OCI-LY1 (cell line): ENCODE results near the gene PDE4D.

Source experiments
- H2AFZ ChIP-seq: fragments of 200-600 bp; sonication (generic), shearing (Covaris generic); 2 replicates; pipeline ENCODE4 v1.6.0; 2014; ENCODE audit warnings: antibody characterized with exemption, mild to moderate bottlenecking, low read length
- H3F3A ChIP-seq: fragments of 200-600 bp; sonication (generic), shearing (Covaris generic); 2 replicates; pipeline ENCODE4 v1.6.0; 2014; ENCODE audit warnings: mild to moderate bottlenecking, antibody characterized with exemption, low read length, moderate library complexity; ENCODE audit not compliant: insufficient read depth
- H3K27ac ChIP-seq: fragments of 200-600 bp; sonication (generic); 2 replicates; pipeline ENCODE4 v1.5.1; 2014; ENCODE audit warnings: low read length, mixed run types, mild to moderate bottlenecking, low read depth; ENCODE audit not compliant: poor library complexity, severe bottlenecking
- H3K27me3 ChIP-seq: fragments of 200-600 bp; sonication (generic); 2 replicates; pipeline ENCODE4 v1.6.0; 2014; ENCODE audit warnings: antibody characterized with exemption, mild to moderate bottlenecking, low read length, moderate library complexity; ENCODE audit not compliant: insufficient read depth
- H3K36me3 ChIP-seq: fragments of 200-600 bp; sonication (generic); 2 replicates; pipeline ENCODE4 v1.6.1; 2014; ENCODE audit warnings: mild to moderate bottlenecking, antibody characterized with exemption, low read length, moderate library complexity, mixed read lengths; ENCODE audit not compliant: insufficient read depth
- H3K4me1 ChIP-seq: fragments of 200-600 bp; sonication (generic); 2 replicates; pipeline ENCODE4 v1.5.1; 2014; ENCODE audit warnings: mild to moderate bottlenecking, low read length, moderate library complexity; ENCODE audit not compliant: insufficient read depth, severe bottlenecking
- H3K4me2 ChIP-seq: fragments of 200-600 bp; sonication (generic), shearing (Covaris generic); 2 replicates; pipeline ENCODE4 v1.6.1; 2014; ENCODE audit warnings: low read length
- H3K4me3 ChIP-seq: fragments of 200-600 bp; sonication (generic); 2 replicates; pipeline ENCODE4 v1.5.1; 2014; ENCODE audit warnings: low read length, low read depth, mild to moderate bottlenecking, mixed read lengths; ENCODE audit not compliant: poor library complexity, severe bottlenecking
- H3K79me2 ChIP-seq: fragments of 200-600 bp; shearing (Covaris generic); 2 replicates; pipeline ENCODE4 v1.6.1; 2016; ENCODE audit warnings: mixed run types, low read length, mixed read lengths; ENCODE audit not compliant: insufficient read depth
- H3K9ac ChIP-seq: fragments of 200-600 bp; sonication (generic), shearing (Covaris generic); 2 replicates; pipeline ENCODE4 v1.6.1; 2014; ENCODE audit warnings: mild to moderate bottlenecking, low read length, mixed read lengths
- H3K9me2 ChIP-seq: fragments of 200-600 bp; sonication (generic), shearing (Covaris generic); 2 replicates; pipeline ENCODE4 v1.6.1; 2014; ENCODE audit warnings: low read depth, mild to moderate bottlenecking, low read length, mixed read lengths
- H3K9me3 ChIP-seq: fragments of 200-600 bp; shearing (Covaris generic); 2 replicates; pipeline ENCODE4 v1.6.1; 2014; ENCODE audit warnings: low read length, mixed read lengths
- H4K20me1 ChIP-seq: fragments of 200-600 bp; sonication (generic), shearing (Covaris generic); 2 replicates; pipeline ENCODE4 v1.6.0; 2016; ENCODE audit warnings: mild to moderate bottlenecking, low read length; ENCODE audit not compliant: insufficient read depth
- EZH2 ChIP-seq: fragments of 200-600 bp; sonication (generic), shearing (Covaris generic); IDR thresholded peaks from 2 replicates; pipeline ENCODE4 v1.8.0; 2017; ENCODE audit warnings: borderline replicate concordance, mixed run types, mild to moderate bottlenecking, antibody characterized with exemption, low read length, moderate library complexity, mixed read lengths
- TF ChIP-seq, protein P1 (sequence below): fragments of 200-600 bp; sonication (generic), shearing (Covaris generic); IDR thresholded peaks from 2 replicates; pipeline ENCODE4 v1.5.1; 2017; ENCODE audit warnings: mild to moderate bottlenecking, antibody characterized with exemption, low read length, moderate library complexity, mixed read lengths

Gene PDE4D

DNA sequence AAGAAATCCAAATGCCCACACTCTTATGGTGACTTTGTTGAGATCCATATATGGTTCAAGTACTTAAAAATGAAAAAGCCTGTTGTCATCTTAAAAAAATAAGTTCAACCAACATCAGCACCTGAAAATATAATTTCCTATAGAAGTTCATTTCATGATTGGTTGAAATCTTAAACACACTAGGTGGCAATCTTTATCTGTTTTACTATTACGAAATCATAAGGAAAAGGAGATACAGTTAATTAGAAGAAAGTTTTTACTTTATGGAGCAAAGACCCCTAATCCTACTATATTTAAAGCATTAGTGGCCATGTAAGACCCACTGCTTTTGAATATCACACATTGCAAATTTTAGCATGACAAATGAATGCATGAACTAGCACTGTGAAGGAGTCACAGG, 694.7 kb downstream of the PDE4D start:
- no peaks in the 10 kb centered on the region for H3K9me3 ChIP-seq

DNA sequence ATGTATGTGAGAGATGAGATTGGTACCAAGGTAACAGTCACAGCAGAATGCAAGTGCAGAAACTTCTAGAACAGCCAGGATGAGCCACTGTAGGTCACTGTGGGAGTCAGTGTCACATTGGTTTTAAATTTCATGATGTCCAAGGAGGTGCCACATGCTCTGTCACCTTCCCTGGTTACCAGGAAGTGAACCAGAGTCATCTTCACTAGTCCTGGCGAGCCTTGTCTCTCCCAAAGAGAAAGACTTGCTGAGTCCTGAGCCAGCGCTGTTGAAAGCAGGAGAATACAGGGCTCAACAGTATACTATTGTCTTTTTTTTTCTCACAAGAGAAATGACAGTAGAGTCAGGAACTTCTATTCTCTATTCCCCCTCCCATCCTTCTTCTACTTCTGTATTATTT, 695.2 kb downstream of the PDE4D start:
- H3K27ac ChIP-seq = no peak overlapping the region
- H2AFZ ChIP-seq = no peak overlapping the region
- H3K36me3 ChIP-seq = no peaks in the 10 kb centered on the region
- H3K9ac ChIP-seq = no peak overlapping the region
- no peaks in the 10 kb centered on the region for H4K20me1 ChIP-seq
- no peak overlapping the region for H3K4me3 ChIP-seq
- TF ChIP-seq, protein P1, sequence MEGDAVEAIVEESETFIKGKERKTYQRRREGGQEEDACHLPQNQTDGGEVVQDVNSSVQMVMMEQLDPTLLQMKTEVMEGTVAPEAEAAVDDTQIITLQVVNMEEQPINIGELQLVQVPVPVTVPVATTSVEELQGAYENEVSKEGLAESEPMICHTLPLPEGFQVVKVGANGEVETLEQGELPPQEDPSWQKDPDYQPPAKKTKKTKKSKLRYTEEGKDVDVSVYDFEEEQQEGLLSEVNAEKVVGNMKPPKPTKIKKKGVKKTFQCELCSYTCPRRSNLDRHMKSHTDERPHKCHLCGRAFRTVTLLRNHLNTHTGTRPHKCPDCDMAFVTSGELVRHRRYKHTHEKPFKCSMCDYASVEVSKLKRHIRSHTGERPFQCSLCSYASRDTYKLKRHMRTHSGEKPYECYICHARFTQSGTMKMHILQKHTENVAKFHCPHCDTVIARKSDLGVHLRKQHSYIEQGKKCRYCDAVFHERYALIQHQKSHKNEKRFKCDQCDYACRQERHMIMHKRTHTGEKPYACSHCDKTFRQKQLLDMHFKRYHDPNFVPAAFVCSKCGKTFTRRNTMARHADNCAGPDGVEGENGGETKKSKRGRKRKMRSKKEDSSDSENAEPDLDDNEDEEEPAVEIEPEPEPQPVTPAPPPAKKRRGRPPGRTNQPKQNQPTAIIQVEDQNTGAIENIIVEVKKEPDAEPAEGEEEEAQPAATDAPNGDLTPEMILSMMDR = no peak
- no peak for TF ChIP-seq EZH2
- H3F3A ChIP-seq = no peaks in the 10 kb centered on the region
- no peaks in the 10 kb centered on the region for H3K79me2 ChIP-seq
- no peak overlapping the region for H3K4me2 ChIP-seq
- no peaks in the 10 kb centered on the region for H3K9me3 ChIP-seq
- no peaks in the 10 kb centered on the region for H3K9me2 ChIP-seq
- H3K27me3 ChIP-seq = no peaks in the 10 kb centered on the region
- H3K4me1 ChIP-seq = no peaks in the 10 kb centered on the region

More for the DNA sequence above, 694.7 kb downstream of the PDE4D start:
- H2AFZ ChIP-seq = no peak overlapping the region
- no peaks in the 10 kb centered on the region for H4K20me1 ChIP-seq
- H3K27ac ChIP-seq = no peak overlapping the region
- H3F3A ChIP-seq = no peaks in the 10 kb centered on the region
- H3K9ac ChIP-seq = no peak overlapping the region
- no peaks in the 10 kb centered on the region for H3K79me2 ChIP-seq
- no peaks in the 10 kb centered on the region for H3K27me3 ChIP-seq
- no peaks in the 10 kb centered on the region for H3K9me2 ChIP-seq
- H3K36me3 ChIP-seq = no peaks in the 10 kb centered on the region
- H3K4me1 ChIP-seq = no peaks in the 10 kb centered on the region
- H3K4me3 ChIP-seq = no peak overlapping the region
- H3K4me2 ChIP-seq = no peak overlapping the region
- TF ChIP-seq, protein P1 = no peak
- TF ChIP-seq EZH2 = no peak

DNA sequence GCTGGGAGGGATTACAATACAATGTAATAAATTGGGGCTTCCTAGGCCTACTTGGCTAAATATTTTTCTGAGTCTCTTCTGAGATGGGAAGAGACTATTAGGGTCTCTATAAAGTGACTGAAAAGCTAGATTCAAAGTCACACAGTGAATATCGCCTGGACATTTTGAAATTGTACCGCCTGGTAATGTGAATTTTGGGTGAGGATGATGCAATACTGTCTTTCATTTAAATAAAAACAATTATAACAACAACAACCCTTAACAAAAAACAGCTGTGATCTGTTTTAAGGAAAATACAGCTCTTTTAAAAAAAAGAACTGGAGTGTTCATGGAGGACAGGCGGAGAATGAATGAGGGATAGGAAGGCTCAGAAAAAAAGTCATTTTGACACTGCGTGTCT, 695.6 kb downstream of the PDE4D start:
- no peaks in the 10 kb centered on the region for H4K20me1 ChIP-seq
- H3K4me1 ChIP-seq = no peaks in the 10 kb centered on the region
- H3K4me2 ChIP-seq = no peak overlapping the region
- no peak overlapping the region for H3K9ac ChIP-seq
- no peaks in the 10 kb centered on the region for H3K9me3 ChIP-seq
- no peak overlapping the region for H2AFZ ChIP-seq
- no peak overlapping the region for H3K27ac ChIP-seq
- no peak for TF ChIP-seq EZH2
- TF ChIP-seq, protein P1 = no peak
- no peaks in the 10 kb centered on the region for H3K79me2 ChIP-seq
- H3K27me3 ChIP-seq = no peaks in the 10 kb centered on the region
- no peaks in the 10 kb centered on the region for H3K36me3 ChIP-seq
- no peaks in the 10 kb centered on the region for H3K9me2 ChIP-seq
- H3K4me3 ChIP-seq = no peak overlapping the region
- H3F3A ChIP-seq = no peaks in the 10 kb centered on the region
